Left lung (tissue), 10 donors: ENCODE measurements around the gene ROMO1. TPM values are rescaled to one million over a fixed set of nuclear protein-coding genes. Genes with fewer than 3 reads are reported as not detected.
"Not testable (repeated sequence)": the region's sequence is repeated elsewhere in the genome, so short reads cannot be mapped to it uniquely, and the experiment has no call there.

ENCODE experiments used
- ATAC-seq: fragments of 200-7000 bp; cut with Tn5 transposase; one replicate; pipeline ENCODE4 v1.9.1; 2020; ENCODE audit warnings: moderate library complexity
- DNase-seq, 4 donors: peaks; one replicate each; pipeline ENCODE4 v3.0.0-alpha.2; 2013 to 2020
- H3K27ac ChIP-seq, 2 donors: fragments of 200-600 bp; sonication (generic) in 1 of 2; one replicate each; pipeline versions ENCODE4 v1.5.0 to v1.8.0; 2020 to 2021
- H3K27me3 ChIP-seq, 2 donors: fragments of 200-600 bp; sonication (generic) in 1 of 2; one replicate each; pipeline versions ENCODE4 v1.5.0 to v1.8.0; 2020 to 2021
- H3K36me3 ChIP-seq, 2 donors: fragments of 200-600 bp; sonication (generic) in 1 of 2; one replicate each; pipeline versions ENCODE4 v1.5.0 to v1.8.0; 2020 to 2021
- H3K4me1 ChIP-seq, 2 donors: fragments of 200-600 bp; one replicate each; pipeline ENCODE4 v1.8.0; 2021
- H3K4me3 ChIP-seq, 2 donors: fragments of 200-600 bp; sonication (generic) in 1 of 2; one replicate each; pipeline versions ENCODE4 v1.5.0 to v1.8.0; 2020 to 2021; ENCODE audit warnings: mild to moderate bottlenecking in 1 of 2
- H3K9me3 ChIP-seq, 2 donors: fragments of 200-600 bp; sonication (generic) in 1 of 2; one replicate each; pipeline versions ENCODE4 v1.5.0 to v1.8.0; 2020 to 2021
- intact Hi-C, 2 donors: fragments of 100-400 bp; cut with DNase I; formaldehyde crosslinking; loops; one replicate each; pipeline versions ENCODE4 v1.11.2 to v1.14.2; 2022
- polyA plus RNA-seq, 6 donors: library from polyadenylated mRNA; unstranded; fragments of 120-200 nt; gene quantifications; one replicate each; pipeline ENCODE4 v1.2.1, GENCODE V29; 2013; ENCODE audit not compliant: insufficient read length in 6 of 6
- total RNA-seq, 2 donors: library from RNA; stranded (reverse); fragmentation: NEBNext Ultra II Directional; extraction: Animal tissue kit (Norgen Biotek cat#: 25700); gene quantifications; one replicate each; pipeline ENCODE4 v1.2.1, GENCODE V29; 2021
- TF ChIP-seq, protein P1 (sequence below), 2 donors: fragments of 200-600 bp; sonication (generic) in 1 of 2; IDR thresholded peaks; one replicate each; pipeline versions ENCODE4 v1.5.0 to v1.8.0; 2021; ENCODE audit warnings: antibody characterized with exemption in 2 of 2
- donor health status: DM: no; HTN: yes; CAD: no.
- donor health status: DM: no; HTN: no; CAD: no.

ROMO1 gene
- total and polyA plus RNA-seq, 8 donors, result 49.6 to 126 (median 76.3) TPM

- TF ChIP-seq, protein P1, sequence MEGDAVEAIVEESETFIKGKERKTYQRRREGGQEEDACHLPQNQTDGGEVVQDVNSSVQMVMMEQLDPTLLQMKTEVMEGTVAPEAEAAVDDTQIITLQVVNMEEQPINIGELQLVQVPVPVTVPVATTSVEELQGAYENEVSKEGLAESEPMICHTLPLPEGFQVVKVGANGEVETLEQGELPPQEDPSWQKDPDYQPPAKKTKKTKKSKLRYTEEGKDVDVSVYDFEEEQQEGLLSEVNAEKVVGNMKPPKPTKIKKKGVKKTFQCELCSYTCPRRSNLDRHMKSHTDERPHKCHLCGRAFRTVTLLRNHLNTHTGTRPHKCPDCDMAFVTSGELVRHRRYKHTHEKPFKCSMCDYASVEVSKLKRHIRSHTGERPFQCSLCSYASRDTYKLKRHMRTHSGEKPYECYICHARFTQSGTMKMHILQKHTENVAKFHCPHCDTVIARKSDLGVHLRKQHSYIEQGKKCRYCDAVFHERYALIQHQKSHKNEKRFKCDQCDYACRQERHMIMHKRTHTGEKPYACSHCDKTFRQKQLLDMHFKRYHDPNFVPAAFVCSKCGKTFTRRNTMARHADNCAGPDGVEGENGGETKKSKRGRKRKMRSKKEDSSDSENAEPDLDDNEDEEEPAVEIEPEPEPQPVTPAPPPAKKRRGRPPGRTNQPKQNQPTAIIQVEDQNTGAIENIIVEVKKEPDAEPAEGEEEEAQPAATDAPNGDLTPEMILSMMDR (IDR thresholded peaks at IDR 0.05), result peak in 1 of 2 donors; percentile 50
- ATAC-seq (peak; percentile 91), DNase-seq (peak; percentile 98 to 100 (median 100))
- H3K36me3 ChIP-seq, result peaks cover 4 to 36% of the 10 kb centered on the region in 2 donors
- H3K9me3 ChIP-seq, result no peaks in the 10 kb centered on the region
- peak within 1 kb of the TSS; percentile 77 to 91 for H3K4me3 ChIP-seq
- H3K27me3 ChIP-seq, result no peaks in the 10 kb centered on the region
- intact Hi-C loops, result no loop called here
- H3K27ac ChIP-seq, result peak within 1 kb of the TSS; percentile 99 to 100
- peaks cover 31 to 55% of the 10 kb centered on the region in 2 donors for H3K4me1 ChIP-seq
These were observed 42.9 kb downstream of the ROMO1 start, which contains the start of gene RBM39 for GRCh38 chr20:35741892-35742740. RBM39 (minus strand) TSS chr20:35742260; CDS start chr20:35740874, 1,386 bp downstream.

- H3K36me3 ChIP-seq, result peaks cover 4 to 27% of the 10 kb centered on the region in 2 donors
- H3K9me3 ChIP-seq, result no peaks in the 10 kb centered on the region
- no peaks in the 10 kb centered on the region for H3K27me3 ChIP-seq
- H3K27ac ChIP-seq, result peak overlapping the region; percentile 98 to 99
- DNase-seq, result peak in 1 of 4 donors; percentile 25
- intact Hi-C loops, result no loop called here
- peaks cover 31 to 47% of the 10 kb centered on the region in 2 donors for H3K4me1 ChIP-seq
- peak; percentile 24 for ATAC-seq
- TF ChIP-seq, protein P1 (IDR thresholded peaks at IDR 0.05), result no peak
- H3K4me3 ChIP-seq, result peak overlapping the region; percentile 42 to 91
These were observed 43.7 kb downstream of the ROMO1 start for GRCh38 chr20:35742741-35743523.

- Histone ChIP-seq H3K9me3 (no peaks in the 10 kb centered on the region), H3K4me3 (peak overlapping the region in 1 of 2 donors; percentile 91), H3K4me1 (peaks cover 26 to 38% of the 10 kb centered on the region in 2 donors), H3K36me3 (peaks cover 4 to 18% of the 10 kb centered on the region in 2 donors), H3K27ac (peak overlapping the region; percentile 98 to 99), H3K27me3 (no peaks in the 10 kb centered on the region)
- ATAC-seq (no peak), DNase-seq (no peak)
- TF ChIP-seq, protein P1 (IDR thresholded peaks at IDR 0.05), result no peak
- intact Hi-C loops, result no loop called here
These were observed 44.7 kb downstream of the ROMO1 start for GRCh38 chr20:35743693-35744491.

- Histone ChIP-seq H3K4me1 (peaks cover 20 to 32% of the 10 kb centered on the region in 2 donors), H3K4me3 (peak overlapping the region in 1 of 2 donors; percentile 91), H3K36me3 (peaks cover 4 to 12% of the 10 kb centered on the region in 2 donors), H3K27ac (peak overlapping the region; percentile 98 to 99)
- DNase-seq, intact Hi-C loops, H3K9me3 ChIP-seq, H3K27me3 ChIP-seq, ATAC-seq: not testable (repeated sequence)
These were observed 45.3 kb downstream of the ROMO1 start for GRCh38 chr20:35744492-35744841.

Other genes with a start within 250 kb of the ROMO1 start
- 10 to 100 TPM; 23.4 to 27.2 TPM for gene CEP250, start 243.8 kb upstream of the ROMO1 start, total RNA-seq
- gene CEP250, start 243.8 kb upstream of the ROMO1 start, polyA plus RNA-seq, result 10 to 100 TPM; 65.7 to 80.0 (median 71.6) TPM
- not detected for gene C20orf173, start 169.8 kb upstream of the ROMO1 start, total RNA-seq
- gene C20orf173, start 169.8 kb upstream of the ROMO1 start, polyA plus RNA-seq, result not detected
- 100 to 1,000 TPM; 197 to 225 TPM for gene ERGIC3, start 157.3 kb upstream of the ROMO1 start, total RNA-seq
- 100 to 1,000 TPM; 356 to 390 (median 370) TPM for gene ERGIC3, start 157.3 kb upstream of the ROMO1 start, polyA plus RNA-seq
- gene SPAG4, start 83.6 kb upstream of the ROMO1 start, total RNA-seq, result 1 to 10 TPM; 3.1 to 3.5 TPM
- 1 to 10 TPM; 1.5 to 2.9 (median 2.2) TPM for gene SPAG4, start 83.6 kb upstream of the ROMO1 start, polyA plus RNA-seq
- gene CPNE1, start 34.5 kb upstream of the ROMO1 start, total RNA-seq, result 100 to 1,000 TPM; 149 to 185 TPM
- gene CPNE1, start 34.5 kb upstream of the ROMO1 start, polyA plus RNA-seq, result 100 to 1,000 TPM; 177 to 272 (median 215) TPM
- 10 to 100 TPM; 71.7 to 74.8 TPM for gene RBM12, start 34.5 kb upstream of the ROMO1 start, total RNA-seq
- gene RBM12, start 34.5 kb upstream of the ROMO1 start, polyA plus RNA-seq, result 100 to 1,000 TPM in 1 of 6 donors, 10 to 100 TPM in 5; 69.5 to 103 (median 88.9) TPM
- 10 to 100 TPM; 25.5 to 32.5 TPM for gene NFS1, start 53 bp upstream of the ROMO1 start, total RNA-seq
- 10 to 100 TPM; 18.5 to 20.8 (median 19.8) TPM for gene NFS1, start 53 bp upstream of the ROMO1 start, polyA plus RNA-seq
- gene RBM39, start 42.9 kb downstream of the ROMO1 start, total RNA-seq, result 100 to 1,000 TPM; 242 to 270 TPM
- gene RBM39, start 42.9 kb downstream of the ROMO1 start, polyA plus RNA-seq, result 100 to 1,000 TPM; 632 to 744 (median 696) TPM
- 10 to 100 TPM; 31.1 to 41.2 TPM for gene PHF20, start 72.6 kb downstream of the ROMO1 start, total RNA-seq
- 10 to 100 TPM; 36.8 to 43.4 (median 40.3) TPM for gene PHF20, start 72.6 kb downstream of the ROMO1 start, polyA plus RNA-seq